Fibroblast of pulmonary artery (primary cell): ENCODE measurements around the gene RDX.

ENCODE experiments used
- DNase-seq: peaks from one replicate; pipeline ENCODE4 v3.0.0-alpha.2; 2010; ENCODE audit warnings: low read depth
- H3K4me3 ChIP-seq: replicated peaks from 2 replicates; pipeline ENCODE4 v1.5.1; 2011; ENCODE audit warnings: low read depth, mild to moderate bottlenecking, control low read depth, low read length, moderate library complexity
- CTCF ChIP-seq: IDR thresholded peaks from 2 replicates; pipeline ENCODE4 v1.5.1; 2011; ENCODE audit warnings: mild to moderate bottlenecking, control low read depth, low read length, inconsistent platforms; ENCODE audit errors: missing control alignments

RDX gene

GRCh38 chr11:110160437-110160836 lies 136.0 kb downstream of the RDX start:
- no peak for TF ChIP-seq CTCF
- H3K4me3 ChIP-seq: no peak overlapping the region
- DNase-seq: peak; percentile 42

GRCh38 chr11:110160016-110160415 lies 136.4 kb downstream of the RDX start:
- H3K4me3 ChIP-seq: no peak overlapping the region
- peak; percentile 40 for DNase-seq
- TF ChIP-seq CTCF: no peak

GRCh38 chr11:110159476-110159875 lies 136.9 kb downstream of the RDX start:
- no peak overlapping the region for H3K4me3 ChIP-seq
- TF ChIP-seq CTCF: no peak
- no peak for DNase-seq

- H3K4me3 ChIP-seq: no peak overlapping the region
- TF ChIP-seq CTCF: no peak
- no peak for DNase-seq
Measured at GRCh38 chr11:110158317-110159200, 137.9 kb downstream of the RDX start.

GRCh38 chr11:110156503-110156902 lies 139.9 kb downstream of the RDX start:
- no peak for TF ChIP-seq CTCF
- no peak for DNase-seq
- no peak overlapping the region for H3K4me3 ChIP-seq

- TF ChIP-seq CTCF: no peak
- DNase-seq: no peak
- no peak overlapping the region for H3K4me3 ChIP-seq
Measured at GRCh38 chr11:110153474-110153873, 142.9 kb downstream of the RDX start.

GRCh38 chr11:110152199-110152598 lies 144.2 kb downstream of the RDX start:
- no peak for DNase-seq
- TF ChIP-seq CTCF: no peak
- H3K4me3 ChIP-seq: no peak overlapping the region
